Measurements from ENCODE around the gene IL20RA. TPM values are rescaled to one million over a fixed set of nuclear protein-coding genes. Genes with fewer than 3 reads are reported as not detected.

The IL20RA gene
- polyA plus RNA-seq, 1 of the 3 experiments (the other 2 are of a cell fraction), result 0.10 TPM

DNA sequence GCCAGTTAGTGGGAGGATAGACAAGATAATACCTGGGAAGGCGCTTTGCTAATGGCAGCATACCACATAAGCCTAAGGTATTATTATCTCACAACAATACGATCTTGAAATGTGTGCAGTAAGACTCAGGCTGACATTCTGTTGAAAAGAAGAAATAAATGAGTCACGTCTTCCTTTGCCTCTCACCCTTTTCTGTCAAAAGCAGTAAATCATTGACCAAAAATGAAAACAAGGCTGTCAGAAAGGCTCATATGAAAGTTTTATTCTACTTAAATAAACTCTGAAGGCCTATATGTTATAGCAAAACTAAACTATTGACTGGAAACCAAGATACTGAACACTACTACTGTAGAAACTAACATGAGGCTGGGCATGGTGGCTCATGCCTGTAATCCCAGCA lies 43.1 kb upstream of the IL20RA start:
- no peak for TF ChIP-seq USF2 (IDR thresholded peaks at IDR 0.05; ENCODE audit: borderline replicate concordance, low read depth, low read length)
- TF ChIP-seq RAD21 (IDR thresholded peaks at IDR 0.05; ENCODE audit: low read length), result no peak
- no peak for TF ChIP-seq EP300 (IDR thresholded peaks at IDR 0.05; ENCODE audit: borderline replicate concordance in 1 of 2, low read depth in 1 of 2, low read length in 1 of 2)
- TF ChIP-seq ELF1 (IDR thresholded peaks at IDR 0.05), result no peak
- no peak for TF ChIP-seq MEF2A (IDR thresholded peaks at IDR 0.05; ENCODE audit: borderline replicate concordance, low read depth)
- no peak for TF ChIP-seq SIN3A (IDR thresholded peaks at IDR 0.05; ENCODE audit: borderline replicate concordance, low read depth, low read length)
- TF ChIP-seq REST (IDR thresholded peaks at IDR 0.05; ENCODE audit: low read depth, low read length), result no peak
- no peak for TF ChIP-seq NFIC (IDR thresholded peaks at IDR 0.05; ENCODE audit: borderline replicate concordance)
- no peaks in the 10 kb centered on the region for H3K79me2 ChIP-seq (ENCODE audit: insufficient read depth)
- H3K9me3 ChIP-seq, result no peaks in the 10 kb centered on the region
- no peak overlapping the region for H3K27ac ChIP-seq (ENCODE audit: low read depth in 2 of 2, low read length in 1 of 2)
- no peak overlapping the region for H2AFZ ChIP-seq (ENCODE audit: low read depth)
- no peak for DNase-seq
- no peaks in the 10 kb centered on the region for H3F3A ChIP-seq (replicated peaks; ENCODE audit: insufficient read depth)
- no peak overlapping the region for H3K9ac ChIP-seq
- no peak overlapping the region for H3K4me3 ChIP-seq (ENCODE audit: low read depth in 2 of 2, low read length in 1 of 2)
- no peak overlapping the region for H3K4me2 ChIP-seq
- 31% methylated on average over 3 of the region's 3 CpGs for WGBS (ENCODE audit: low lambda C conversion rate)
- H3K27me3 ChIP-seq (ENCODE audit: insufficient read depth), result no peaks in the 10 kb centered on the region; the same call in 1 of the 2 replicates
- H3K36me3 ChIP-seq (replicated peaks in 1 of 2; ENCODE audit: control insufficient read depth in 1 of 2, insufficient read depth in 2 of 2, low read length in 1 of 2), result no peaks in the 10 kb centered on the region
- ChIA-PET POLR2A (no interaction called here), CTCF (interaction anchor here (1.9 to 3.2 kb wide), 2 partner anchors 11 to 226 kb away, joined by 8 to 16 read pairs; no protein-coding TSS in a partner anchor)
- H4K20me1 ChIP-seq (ENCODE audit: insufficient read depth), result no peaks in the 10 kb centered on the region
- H3K9me2 ChIP-seq, result no peaks in the 10 kb centered on the region
- peaks cover 0 to 2% of the 10 kb centered on the region in 2 experiments; a peak in 1 of 4 replicates for H3K4me1 ChIP-seq (ENCODE audit: control insufficient read depth in 1 of 2, insufficient read depth in 2 of 2, low read depth in 1 of 2, low read length in 1 of 2)

- Histone ChIP-seq H3K9me2 (no peaks in the 10 kb centered on the region), H4K20me1 (ENCODE audit: insufficient read depth) (no peaks in the 10 kb centered on the region), H3K4me2 (no peak overlapping the region), H3K9me3 (no peaks in the 10 kb centered on the region), H3K4me1 (ENCODE audit: control insufficient read depth in 1 of 2, insufficient read depth in 2 of 2, low read depth in 1 of 2, low read length in 1 of 2) (peaks cover 0 to 2% of the 10 kb centered on the region in 2 experiments; a peak in 1 of 4 replicates), H3K27ac (ENCODE audit: low read depth in 2 of 2, low read length in 1 of 2) (no peak overlapping the region), H3K9ac (no peak overlapping the region), H3K27me3 (ENCODE audit: insufficient read depth) (no peaks in the 10 kb centered on the region; the same call in 1 of the 2 replicates), H2AFZ (ENCODE audit: low read depth) (no peak overlapping the region), H3K36me3 (replicated peaks in 1 of 2; ENCODE audit: control insufficient read depth in 1 of 2, insufficient read depth in 2 of 2, low read length in 1 of 2) (no peaks in the 10 kb centered on the region), H3F3A (replicated peaks; ENCODE audit: insufficient read depth) (no peaks in the 10 kb centered on the region), H3K79me2 (ENCODE audit: insufficient read depth) (no peaks in the 10 kb centered on the region), H3K4me3 (ENCODE audit: low read depth in 2 of 2, low read length in 1 of 2) (no peak overlapping the region)
- ChIA-PET POLR2A (no interaction called here), CTCF (interaction anchor here (0.7 to 7.0 kb wide), 5 partner anchors 8 to 228 kb away, joined by 3 to 39 read pairs (median 4); no protein-coding TSS in a partner anchor)
- no peak for DNase-seq
- 58% methylated on average over 1 of the region's 1 CpG for WGBS (ENCODE audit: low lambda C conversion rate)
- no peak for TF ChIP-seq TAF1 (IDR thresholded peaks at IDR 0.05; ENCODE audit: borderline replicate concordance, low read depth, low read length)
- TF ChIP-seq FOXJ3 (CRISPR knock-in tag; IDR thresholded peaks at IDR 0.05), result no peak
- no peak for TF ChIP-seq MXI1 (IDR thresholded peaks at IDR 0.05; ENCODE audit: low read depth, low read length)
- TF ChIP-seq, protein P1, sequence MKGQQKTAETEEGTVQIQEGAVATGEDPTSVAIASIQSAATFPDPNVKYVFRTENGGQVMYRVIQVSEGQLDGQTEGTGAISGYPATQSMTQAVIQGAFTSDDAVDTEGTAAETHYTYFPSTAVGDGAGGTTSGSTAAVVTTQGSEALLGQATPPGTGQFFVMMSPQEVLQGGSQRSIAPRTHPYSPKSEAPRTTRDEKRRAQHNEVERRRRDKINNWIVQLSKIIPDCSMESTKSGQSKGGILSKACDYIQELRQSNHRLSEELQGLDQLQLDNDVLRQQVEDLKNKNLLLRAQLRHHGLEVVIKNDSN (IDR thresholded peaks at IDR 0.05; ENCODE audit: borderline replicate concordance, low read depth), result no peak
- TF ChIP-seq RAD21 (IDR thresholded peaks at IDR 0.05; ENCODE audit: low read length), result no peak
- TF ChIP-seq, protein P2, sequence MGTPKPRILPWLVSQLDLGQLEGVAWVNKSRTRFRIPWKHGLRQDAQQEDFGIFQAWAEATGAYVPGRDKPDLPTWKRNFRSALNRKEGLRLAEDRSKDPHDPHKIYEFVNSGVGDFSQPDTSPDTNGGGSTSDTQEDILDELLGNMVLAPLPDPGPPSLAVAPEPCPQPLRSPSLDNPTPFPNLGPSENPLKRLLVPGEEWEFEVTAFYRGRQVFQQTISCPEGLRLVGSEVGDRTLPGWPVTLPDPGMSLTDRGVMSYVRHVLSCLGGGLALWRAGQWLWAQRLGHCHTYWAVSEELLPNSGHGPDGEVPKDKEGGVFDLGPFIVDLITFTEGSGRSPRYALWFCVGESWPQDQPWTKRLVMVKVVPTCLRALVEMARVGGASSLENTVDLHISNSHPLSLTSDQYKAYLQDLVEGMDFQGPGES (IDR thresholded peaks at IDR 0.05; ENCODE audit: low read depth, low read length), result no peak
- no peak for TF ChIP-seq CHD2 (IDR thresholded peaks at IDR 0.05; ENCODE audit: low read length, partially characterized antibody)
- no peak for TF ChIP-seq TCF12 (IDR thresholded peaks at IDR 0.05)
Observed at GRCh38 chr6:137086031-137086430, 41.3 kb upstream of the IL20RA start.

Measured in SK-N-SH (cell line).